GM19467 (cell line): ENCODE data around the gene LHX2.

Source experiments
- ATAC-seq: cut with Tn5 transposase; IDR thresholded peaks from one replicate; pipeline ENCODE4 v1.9.1; 2021; ENCODE audit warnings: mild to moderate bottlenecking, moderate library complexity; ENCODE audit not compliant: unreplicated experiment

The LHX2 gene

DNA sequence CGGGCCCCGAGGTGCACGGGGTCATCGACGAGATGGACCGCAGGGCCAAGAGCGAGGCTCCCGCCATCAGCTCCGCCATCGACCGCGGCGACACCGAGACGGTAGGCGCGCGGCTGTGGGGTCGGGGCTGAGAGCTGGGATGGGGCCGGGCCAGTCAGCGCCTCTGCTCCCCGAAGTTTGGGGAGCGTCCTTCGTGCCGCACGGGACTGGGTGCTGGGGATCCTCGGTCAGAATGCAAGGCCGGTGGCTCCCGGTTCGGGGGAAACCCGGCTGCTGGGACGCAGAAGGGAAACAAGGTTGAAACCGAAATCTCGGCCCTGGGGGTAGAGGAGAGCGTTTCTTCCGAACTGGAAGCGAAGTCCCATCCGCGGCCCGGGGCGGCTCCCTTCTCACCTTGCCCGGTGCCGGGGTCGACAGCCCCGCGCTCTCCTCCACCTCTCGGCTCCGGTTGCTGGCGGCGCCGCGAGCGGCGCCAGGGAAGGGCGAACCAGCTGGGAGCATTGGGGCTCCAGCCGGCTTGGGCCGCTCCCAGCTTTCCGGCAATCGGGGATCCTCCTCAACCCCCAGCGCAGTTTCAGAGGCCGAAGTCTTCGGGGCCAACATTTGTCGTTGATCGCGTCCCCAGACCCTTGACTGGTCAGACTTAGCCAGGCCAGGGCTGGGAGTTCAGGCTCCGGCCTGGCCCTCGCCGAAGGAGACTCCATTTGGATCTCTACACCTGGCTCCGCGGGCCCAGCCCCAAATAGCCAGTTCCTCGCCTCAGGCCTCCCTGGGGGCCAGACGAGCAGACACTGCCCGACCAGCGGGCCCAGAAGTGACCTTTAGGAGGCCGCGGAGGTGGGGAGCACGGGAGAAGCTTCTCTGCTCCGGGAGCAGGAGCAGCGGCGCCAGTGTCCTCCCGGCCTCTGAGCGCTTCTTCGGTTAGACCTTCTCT is 1.1 kb downstream of the LHX2 start:
- ATAC-seq = no peak

DNA sequence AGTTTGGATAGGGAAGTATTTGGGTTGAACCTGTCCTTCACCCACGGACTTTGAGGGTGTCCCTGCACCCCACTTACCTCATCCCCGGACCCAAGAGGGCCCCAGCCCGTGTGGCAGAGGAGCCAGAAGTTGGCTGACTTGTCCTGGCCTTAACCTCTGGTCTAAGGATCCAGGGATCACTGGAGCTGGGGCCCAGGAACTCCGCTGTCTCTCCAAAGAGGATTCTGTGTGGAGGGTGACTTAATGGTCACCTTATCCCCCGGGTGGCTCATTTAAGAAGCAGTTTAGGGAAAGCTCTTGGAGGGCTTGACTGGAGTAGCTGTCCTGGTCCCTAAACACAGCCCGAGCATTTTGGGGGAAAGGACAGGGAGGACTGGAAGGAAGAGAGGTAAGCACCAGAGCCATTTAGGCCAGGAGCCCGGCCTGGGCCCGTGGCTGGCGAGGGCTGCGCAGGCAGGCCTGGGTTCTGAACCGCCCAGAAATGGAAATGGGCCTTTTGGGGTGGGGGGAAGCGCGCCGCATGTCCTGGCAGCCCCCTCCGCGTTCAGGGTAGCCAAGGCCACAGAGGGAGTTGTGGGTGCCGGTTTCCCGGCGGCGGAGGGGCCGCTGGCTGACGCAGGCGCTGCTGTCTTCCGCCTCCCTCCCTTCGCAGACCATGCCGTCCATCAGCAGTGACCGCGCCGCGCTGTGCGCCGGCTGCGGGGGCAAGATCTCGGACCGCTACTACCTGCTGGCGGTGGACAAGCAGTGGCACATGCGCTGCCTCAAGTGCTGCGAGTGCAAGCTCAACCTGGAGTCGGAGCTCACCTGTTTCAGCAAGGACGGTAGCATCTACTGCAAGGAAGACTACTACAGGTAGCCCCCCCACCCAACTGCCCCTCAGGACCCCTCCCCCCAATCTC is 2.0 kb downstream of the LHX2 start:
- no peak for ATAC-seq

DNA sequence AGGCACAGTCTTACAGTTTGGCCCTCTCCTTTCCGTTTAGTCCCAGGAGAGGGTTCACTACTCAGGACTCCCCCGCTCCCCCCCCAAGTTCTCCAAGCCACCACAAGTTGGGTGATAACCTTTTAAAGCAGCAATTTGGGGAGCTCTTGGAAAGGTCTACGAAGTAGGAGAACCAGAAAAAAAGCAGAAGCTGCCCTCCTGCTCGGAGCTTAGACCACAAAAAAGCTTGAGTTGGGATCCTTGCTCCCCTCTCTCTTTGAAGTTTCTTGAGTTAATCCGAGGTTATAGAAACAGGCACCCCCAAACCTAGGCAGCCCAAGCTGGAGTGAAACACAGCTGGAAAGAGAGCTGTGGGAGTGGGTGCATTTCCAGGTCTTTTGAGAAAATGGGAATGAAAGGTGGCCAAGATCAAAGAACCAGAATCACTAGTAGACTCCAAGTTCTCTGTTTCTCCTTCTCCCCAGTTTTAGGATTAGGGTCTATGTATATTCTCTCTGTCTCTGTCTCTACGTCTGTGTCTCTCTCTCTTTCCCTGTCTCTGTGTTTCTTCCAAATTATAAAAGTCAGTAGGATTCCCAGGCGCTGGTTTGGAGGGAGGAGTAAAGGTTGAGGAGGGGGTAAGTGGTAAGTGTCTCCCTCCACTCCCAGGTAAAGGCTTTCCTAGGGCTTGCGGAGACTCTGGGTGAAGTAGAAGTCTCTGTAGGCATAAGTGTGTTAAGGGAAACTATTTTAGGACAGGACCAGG is 2.8 kb downstream of the LHX2 start:
- no peak for ATAC-seq

DNA sequence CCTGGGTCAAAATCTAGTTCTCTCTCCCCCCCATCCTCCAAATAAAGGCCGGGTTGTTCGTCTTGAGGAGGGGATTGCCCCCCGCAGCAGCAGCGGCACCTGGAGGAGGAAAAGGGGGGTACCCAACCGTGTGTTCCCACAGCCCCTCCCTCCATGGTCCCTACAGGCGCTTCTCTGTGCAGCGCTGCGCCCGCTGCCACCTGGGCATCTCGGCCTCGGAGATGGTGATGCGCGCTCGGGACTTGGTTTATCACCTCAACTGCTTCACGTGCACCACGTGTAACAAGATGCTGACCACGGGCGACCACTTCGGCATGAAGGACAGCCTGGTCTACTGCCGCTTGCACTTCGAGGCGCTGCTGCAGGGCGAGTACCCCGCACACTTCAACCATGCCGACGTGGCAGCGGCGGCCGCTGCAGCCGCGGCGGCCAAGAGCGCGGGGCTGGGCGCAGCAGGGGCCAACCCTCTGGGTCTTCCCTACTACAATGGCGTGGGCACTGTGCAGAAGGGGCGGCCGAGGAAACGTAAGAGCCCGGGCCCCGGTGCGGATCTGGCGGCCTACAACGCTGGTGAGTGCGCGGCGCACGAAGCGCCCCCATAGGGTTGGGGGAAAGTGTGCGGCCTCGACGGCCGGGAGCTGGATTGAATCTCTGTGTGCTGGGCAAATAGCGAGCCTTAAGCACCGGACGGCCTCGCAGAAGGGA is 3.5 kb downstream of the LHX2 start:
- no peak for ATAC-seq

DNA sequence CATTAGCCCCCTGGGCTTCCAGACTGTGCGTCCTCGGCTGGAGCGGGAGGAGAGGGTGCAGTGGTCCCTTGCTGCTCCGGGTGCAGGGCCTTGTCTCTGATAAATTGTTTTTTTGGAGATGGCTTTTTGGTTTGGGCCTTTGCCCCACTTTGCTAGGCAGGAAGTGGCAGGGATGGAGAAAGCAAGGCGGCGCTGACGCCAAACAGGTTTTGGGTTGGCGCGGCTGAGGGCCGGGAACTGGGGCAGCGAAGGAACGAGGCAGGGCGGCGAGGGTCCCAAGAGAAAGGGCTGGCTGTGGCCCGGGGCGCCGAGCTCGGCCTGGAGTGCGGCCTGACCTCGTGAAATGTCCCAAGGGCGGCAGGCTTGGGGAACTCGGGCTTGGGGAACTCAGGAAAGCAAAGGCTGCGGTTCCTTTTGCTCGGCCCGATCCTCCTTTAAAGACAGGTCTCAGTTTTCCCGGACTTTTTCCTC is 4.1 kb downstream of the LHX2 start:
- no peak for ATAC-seq

DNA sequence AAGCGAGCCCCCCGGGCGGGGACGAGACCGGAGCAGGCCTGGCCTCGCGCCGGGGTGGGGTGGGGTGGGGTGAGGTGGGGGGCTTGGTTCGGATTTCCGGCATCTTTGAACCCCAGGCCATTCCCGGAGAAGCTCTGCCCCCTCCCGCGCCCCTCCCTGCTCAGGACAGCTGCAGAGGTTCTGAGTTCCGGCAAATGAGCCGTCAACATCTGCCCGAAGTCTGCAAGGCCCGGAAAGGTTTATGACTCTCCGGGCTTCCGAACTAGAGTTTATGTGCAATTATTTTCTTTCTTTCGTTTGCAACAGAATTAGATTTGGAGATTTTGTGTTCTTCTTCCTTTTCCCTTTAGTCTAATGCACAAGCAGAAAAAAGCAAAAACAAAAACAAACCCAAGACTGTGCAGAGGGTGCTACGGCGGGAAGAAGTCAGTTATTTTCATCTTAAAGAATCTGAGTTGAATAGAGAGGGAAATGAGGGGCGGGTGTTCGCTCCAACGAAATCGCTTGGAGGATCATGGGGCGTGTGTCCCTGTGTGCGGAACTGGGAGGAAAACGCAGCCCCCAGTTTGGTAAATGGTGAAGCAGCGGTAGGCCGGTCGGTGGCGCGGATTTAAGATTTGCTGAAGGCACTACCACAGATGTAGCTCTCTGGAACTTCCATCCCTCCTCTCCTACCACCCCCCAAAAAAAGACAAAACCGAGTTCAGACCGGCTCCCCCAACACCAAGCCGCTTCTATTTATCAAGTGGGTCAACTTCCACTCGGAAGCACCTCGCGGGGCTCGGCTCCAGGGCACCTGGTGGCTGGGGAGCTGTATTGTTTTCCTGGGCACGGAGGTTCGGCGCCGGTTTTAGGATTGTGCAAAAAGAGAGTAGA is 4.8 kb downstream of the LHX2 start:
- ATAC-seq = no peak

DNA sequence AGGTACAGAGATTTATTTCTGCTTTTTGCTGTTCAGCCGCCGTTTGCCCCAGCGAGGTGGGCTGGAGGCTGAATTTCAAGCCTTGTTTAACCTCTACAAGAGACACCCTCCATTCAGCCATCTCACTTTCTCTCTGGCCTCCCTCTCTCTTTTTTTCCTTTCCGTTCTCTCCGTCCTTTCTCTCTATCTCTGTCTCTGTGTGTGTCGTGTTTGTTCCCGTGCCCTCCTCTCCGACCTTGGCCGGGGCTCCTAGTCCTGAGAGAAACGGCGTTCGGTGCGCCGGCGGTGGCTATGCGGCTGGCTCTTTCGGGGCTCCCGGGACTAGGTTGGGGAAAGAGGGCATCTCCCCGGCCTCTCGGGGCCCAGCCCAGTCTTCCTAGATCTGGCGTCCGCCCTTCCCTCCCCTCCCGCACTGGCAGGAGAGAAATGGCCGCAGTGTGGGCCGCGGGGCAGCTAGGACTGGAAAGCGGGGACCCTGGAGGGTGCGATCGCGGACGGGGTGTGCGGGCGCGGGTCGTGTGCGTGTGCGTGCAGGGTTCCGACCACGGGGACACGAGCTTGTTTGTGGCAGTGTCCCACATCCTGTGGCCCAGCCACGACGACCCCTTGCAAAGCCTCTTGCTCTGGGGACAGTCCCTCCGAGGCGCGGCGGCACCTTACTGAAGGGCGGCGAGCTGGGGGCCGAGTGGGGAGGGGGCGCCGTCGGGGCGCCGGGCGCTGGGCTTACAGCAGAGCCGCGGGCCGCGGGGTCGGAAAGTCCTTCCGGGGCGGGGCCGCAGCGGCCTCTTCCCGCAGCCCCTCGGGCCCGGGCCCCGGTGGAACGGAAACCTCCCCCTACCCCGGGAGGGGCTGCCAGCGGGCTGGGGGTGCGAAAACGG is 5.7 kb downstream of the LHX2 start:
- ATAC-seq = no peak

DNA sequence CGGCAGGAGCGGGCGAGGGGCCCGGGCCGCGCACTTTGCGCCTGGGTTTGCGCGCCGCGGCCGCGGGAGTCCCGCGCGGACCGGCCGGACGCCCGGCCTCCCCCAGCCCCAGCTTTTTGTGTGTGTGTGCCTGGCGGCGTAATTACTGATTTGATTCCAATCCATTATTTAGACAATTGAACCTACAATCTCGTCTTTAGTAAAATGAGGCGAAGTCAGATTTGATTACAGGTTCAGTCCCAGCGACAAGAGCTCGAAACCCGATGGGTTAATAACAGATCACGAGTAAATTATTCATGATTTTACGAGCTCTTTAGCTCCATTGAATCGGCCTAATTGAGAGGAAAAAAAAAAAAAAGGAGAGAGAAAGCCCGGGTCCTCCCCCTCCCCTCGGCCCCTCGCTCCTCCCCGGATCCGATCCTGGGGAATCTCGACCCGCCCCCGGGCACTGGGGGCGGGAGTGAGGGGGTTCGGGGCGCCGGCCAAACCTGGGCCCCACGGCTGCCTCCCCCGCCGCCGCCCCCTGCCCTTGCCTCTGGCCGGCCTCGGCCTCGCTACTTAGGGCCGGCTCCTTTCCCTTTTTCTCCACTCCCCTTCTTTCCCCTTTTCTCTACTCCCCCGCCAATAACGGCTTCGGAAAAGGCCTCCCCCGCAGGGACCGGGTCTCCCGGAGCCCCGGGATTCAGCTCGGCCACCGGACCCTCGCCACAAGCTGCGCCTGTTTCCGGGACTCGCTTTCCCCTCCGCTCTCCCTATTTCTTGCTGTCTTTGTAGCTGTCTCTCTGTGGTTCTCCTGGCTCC is 6.6 kb downstream of the LHX2 start:
- ATAC-seq = no peak

DNA sequence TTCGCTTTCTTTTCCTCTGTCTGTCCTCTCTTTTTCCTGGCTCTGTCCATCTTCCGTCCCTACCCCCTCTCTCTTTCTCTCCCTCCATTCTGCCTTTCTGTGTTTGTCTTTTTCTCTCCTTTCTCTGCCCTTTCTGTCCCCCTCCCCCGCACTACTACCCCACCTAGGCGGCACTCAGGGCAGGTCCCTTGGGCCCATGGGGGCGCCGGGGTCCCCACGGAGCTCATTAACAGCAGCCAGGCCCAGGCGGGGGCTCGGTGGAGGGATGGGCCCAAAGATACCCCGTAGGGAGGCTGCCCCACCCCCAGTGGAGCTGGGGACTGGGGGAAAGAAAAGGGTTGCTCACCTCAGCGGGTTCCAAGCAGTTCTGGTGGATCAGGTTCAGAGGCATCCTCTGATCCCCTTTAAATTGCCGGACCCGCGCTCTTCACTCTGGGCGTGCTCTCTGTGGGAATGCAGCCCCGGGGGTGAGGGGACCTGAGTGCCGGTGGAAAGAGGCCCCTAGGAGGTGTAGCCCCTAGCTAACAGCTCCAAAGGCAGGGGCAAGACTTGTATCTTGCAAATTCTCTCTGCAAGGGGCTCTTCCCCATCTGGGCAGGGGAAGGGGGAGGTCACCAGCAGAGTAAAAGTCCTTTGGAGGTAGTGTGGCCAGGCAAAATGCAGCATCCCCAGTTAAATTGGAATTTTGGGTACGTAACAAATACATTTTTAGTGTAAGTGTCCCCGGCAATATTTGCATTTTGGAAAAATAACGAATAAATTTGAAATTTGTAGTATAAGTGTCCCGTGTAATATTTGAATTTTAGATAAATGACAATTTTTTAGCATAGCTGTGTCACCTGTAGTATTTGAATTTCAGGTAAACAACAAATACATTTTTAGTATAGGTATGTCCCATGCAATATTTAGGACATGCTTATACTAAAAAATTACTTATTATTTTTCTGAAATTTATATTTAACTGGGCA is 7.4 kb downstream of the LHX2 start:
- ATAC-seq = no peak

DNA sequence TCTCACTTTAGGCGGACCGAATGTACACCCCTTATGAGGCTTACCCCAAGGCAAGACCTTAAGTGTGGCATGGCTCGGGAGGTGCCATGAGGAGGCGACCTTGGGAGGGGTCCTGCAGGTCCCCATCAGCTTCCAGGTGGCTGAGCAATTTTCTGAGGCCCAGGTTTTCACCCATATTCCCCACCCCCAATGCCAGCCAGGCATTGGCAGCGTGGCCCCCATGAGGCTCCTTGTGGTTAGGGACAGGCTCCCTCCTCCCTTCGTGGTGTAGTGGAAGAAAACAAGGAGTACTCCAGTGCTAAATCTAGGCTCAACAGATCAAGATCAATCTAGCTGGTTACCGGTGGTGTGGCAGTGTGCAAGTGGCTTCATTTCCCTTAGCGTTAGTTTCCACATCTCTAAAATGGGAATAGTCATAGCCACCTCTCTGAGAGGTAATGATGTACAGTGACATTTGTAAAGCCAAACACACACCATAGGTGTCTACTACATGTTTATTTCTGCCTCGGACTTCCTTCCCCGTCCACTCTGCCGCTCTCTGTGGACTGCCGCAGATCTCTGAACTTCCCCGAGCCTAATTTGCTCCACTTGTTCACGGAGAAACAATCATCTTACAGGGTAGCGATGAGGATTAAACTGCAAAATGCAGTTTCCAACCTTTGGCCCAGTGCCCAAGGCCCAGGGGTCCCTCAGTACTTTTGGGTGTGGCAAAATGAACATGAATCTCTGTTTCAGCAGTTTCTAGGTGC is 8.4 kb downstream of the LHX2 start:
- ATAC-seq = no peak

DNA sequence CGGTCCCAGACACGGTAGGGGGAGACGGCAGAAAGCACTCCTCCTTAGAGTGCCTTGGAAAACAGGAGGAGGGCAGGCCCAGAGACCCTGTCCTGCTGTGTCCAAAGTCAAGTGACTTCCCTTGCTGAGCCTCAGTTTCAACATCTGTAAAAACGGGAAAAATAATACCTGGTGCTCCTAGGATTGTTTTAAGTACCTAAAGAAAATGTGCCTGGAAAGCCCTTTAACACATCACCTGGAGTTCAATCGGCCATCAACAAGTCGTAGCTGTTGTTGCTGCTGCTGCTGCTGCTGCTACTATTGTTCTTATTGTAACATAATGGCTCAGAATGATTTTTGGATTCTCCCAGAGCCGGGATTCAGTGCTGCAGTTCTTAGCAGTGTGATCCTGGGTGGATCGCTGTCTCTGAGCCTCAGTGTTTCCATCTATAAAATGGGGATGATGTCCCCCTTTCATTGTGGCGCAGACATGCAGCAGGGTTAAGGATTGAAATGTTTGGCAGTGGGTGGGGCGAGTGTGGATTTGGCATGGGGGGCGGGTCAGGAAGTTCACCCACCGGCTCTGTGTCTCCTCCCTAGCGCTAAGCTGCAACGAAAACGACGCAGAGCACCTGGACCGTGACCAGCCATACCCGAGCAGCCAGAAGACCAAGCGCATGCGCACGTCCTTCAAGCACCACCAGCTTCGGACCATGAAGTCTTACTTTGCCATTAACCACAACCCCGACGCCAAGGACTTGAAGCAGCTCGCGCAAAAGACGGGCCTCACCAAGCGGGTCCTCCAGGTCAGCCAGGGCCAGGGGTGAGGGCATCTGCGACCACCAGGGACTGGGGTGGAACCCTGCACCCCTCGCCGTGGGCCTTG is 9.2 kb downstream of the LHX2 start:
- no peak for ATAC-seq

DNA sequence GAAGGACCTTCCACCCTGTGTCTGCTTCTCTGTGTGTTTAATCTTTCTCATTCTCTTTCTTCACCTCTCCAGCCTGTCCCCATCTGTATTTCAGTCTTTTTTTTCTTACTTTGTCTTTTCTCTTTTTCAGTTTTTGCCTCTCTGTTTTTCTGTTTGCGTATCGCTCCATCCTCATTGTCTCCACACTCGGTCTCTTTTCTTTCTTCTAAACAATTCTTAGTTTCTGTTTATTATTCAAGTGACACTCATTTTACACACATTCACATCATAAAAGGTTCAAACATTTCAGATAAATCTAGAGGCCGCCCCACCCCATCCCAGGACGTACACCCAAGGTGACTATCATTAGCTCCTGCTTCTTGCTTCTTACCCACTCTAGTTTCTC is 9.8 kb downstream of the LHX2 start:
- no peak for ATAC-seq

DNA sequence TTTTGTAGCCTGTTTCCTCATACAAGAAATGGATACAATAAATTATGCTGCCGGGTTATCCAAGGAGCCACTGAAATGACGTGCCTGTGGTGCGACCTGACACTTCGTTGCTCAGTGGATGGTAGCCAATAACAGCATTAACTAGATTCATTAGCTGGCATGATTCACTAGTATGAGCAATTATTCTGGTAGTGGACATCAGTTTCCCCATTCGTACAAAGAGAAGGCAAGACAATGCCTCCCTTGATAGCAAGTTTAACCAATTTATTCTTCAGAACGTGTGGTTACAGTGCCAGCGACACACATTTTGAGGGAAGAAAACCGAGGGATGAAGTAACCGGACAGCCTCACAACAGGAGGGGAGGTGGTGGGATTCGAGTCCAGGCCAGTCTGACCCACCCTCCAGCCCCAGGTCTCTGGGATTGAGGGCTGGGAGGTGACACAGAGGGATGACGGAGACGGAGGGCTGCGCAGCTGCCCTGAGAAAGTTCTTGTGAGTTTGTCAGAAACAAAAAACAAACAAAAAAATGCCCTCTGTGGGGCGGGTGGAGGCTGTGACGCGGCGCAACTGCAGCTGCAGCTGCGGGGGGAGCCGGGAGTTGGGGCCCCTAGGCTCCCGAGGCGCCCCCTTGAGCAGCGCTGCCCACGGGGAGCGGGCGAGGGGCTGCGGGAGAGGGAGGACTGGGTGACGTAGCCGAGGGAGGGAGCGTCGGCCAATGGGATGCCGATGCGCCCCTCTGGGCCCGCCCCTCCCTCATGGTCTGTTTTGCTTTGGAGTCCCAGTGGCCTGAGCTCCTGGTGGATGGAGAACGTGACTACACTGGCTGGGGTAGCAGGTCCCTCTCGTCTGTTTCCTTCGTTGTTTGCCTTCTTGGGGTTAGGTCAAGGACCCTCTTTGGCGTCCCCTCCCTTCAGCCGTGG is 10.9 kb downstream of the LHX2 start:
- no peak for ATAC-seq

DNA sequence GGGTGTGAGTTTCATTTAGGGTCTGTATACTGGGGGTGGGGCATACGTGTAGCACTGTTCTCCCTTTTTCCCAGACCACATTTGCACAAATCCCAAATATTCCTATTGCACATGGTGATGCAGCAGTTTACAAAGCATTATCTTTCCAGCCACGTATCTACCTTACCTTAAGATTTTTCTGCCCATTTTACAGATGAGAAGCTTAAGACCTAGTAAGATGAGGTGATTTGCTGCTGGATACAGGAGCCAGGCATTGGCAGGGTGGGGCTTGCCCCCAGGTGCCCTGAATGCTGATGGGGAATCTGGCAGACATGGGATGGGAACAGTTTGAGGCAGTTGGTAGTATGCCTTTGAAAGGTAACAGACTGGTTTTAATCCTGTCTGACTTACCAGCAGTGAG is 12.5 kb downstream of the LHX2 start:
- no peak for ATAC-seq
